AG08395 (cell line): Measurements from ENCODE around the gene AKAP6.

Experiments
- DNase-seq: peaks from one replicate; pipeline ENCODE4 v3.0.0; 2012; ENCODE audit warnings: mixed read lengths, low spot score

The AKAP6 gene

GRCh38 chr14:32825058-32825457 is 496.0 kb downstream of the AKAP6 start:
- DNase-seq: no peak

- DNase-seq: no peak
Measured at GRCh38 chr14:32826404-32827082, 497.4 kb downstream of the AKAP6 start.

- DNase-seq: no peak
Measured at GRCh38 chr14:32827514-32827913, 498.4 kb downstream of the AKAP6 start.

GRCh38 chr14:32835924-32836323 is 506.8 kb downstream of the AKAP6 start:
- no peak for DNase-seq

GRCh38 chr14:32841698-32842097 is 512.6 kb downstream of the AKAP6 start:
- DNase-seq: no peak

- no peak for DNase-seq
Measured at GRCh38 chr14:32846821-32847365, 517.8 kb downstream of the AKAP6 start.

GRCh38 chr14:32847867-32848266 is 518.8 kb downstream of the AKAP6 start:
- no peak for DNase-seq

GRCh38 chr14:32865827-32866376 is 536.8 kb downstream of the AKAP6 start:
- DNase-seq: no peak

- DNase-seq: no peak
Measured at GRCh38 chr14:32883188-32883587, 554.1 kb downstream of the AKAP6 start.
